Kasumi-1 (cell line): Measurements from ENCODE around the gene CS.
"Not testable (repeated sequence)": the region's sequence is repeated elsewhere in the genome, so short reads cannot be mapped to it uniquely, and the experiment has no call there.

Experiments
- DNase-seq, 2 experiments: peaks; one replicate each; lab custom pipeline; 2025; lab: John Stamatoyannopoulos, UW

CS gene

GRCh38 chr12:56299853-56300643, at the start of gene CS:
Gene CS (minus strand): TSS chr12:56300330. CDS start chr12:56300201, 129 bp downstream.
- peak; percentile 98 for DNase-seq

DNA sequence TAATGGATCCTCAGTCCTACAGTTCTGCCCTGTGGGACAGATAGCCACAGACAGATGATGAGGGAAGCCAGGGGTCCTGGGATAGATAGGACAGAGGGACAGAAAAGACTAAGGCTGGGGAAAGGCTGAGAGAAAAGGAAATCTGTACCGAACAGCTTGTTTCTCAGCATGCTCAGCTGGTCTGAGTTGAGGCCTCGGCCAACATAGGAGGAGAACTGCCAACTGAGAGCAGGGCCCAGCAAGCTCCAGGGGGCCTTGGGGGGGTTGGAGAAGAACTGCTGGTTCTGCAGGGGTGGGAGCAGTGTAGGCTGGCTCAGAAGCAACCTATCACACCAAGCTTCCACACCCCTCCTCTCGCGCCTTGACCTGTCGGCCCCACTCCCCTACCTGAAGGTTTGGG, 48.6 kb upstream of the CS start:
- DNase-seq: no peak

DNA sequence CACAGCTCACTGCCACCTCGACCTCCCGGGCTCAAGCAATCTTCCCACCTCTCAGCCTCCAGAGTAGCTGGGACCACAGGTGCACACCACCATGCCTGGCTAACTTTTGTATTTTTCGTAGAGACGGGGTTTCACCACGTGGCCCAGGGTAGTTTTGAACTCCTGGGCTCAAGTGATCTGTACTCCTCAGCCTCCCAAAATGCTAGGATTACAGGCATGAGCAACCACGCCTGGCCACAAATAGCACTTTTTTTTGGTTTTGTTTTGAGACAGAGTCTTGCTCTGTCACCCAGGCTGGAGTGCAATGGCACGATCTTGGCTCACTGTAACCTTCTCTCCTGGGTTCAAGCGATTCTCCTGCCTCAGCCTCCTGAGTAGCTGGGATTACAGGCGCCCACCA, 47.1 kb upstream of the CS start:
- DNase-seq: not testable (repeated sequence)

DNA sequence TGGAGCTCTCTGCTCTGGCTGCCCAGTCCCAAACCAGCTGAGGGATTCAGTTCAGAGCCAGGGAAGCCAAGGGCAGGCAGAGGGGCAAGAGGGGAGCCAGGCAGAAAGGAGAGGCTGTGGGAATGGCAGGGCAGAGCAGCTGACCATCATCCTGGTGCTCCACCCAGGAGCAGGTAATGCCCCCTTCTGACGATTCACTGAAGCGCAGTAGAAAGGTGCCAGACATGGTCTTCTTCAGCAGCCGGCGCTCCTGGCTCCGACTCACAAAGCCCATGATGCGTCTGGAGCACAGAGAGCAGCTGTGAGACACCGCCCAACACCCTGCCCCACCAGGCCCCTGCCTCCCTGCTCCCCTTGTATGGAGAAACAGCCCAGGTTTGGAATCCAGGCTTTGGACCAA, 46.5 kb upstream of the CS start:
- no peak for DNase-seq

- DNase-seq: not testable (repeated sequence)
Measured at GRCh38 chr12:56342290-56342689, 42.2 kb upstream of the CS start.

DNA sequence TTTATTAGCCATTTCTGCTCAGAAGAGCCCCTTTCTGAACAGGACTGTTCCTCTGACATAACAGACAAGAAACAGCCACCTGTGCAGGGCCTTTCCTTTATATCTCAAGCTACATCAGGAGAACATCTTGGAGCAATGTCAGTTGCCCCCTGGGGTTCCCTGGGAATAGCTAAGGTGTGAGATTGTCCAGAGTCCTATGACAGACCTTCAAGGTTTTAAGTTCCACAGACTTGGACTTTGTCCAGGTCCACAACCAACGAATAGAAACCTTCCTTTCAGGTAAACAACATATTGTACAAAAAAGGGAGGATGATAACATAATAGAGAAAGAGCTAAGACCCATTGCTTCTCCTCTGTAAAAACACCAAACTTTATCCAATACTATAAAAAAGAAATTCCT, 41.5 kb upstream of the CS start:
- DNase-seq: no peak

DNA sequence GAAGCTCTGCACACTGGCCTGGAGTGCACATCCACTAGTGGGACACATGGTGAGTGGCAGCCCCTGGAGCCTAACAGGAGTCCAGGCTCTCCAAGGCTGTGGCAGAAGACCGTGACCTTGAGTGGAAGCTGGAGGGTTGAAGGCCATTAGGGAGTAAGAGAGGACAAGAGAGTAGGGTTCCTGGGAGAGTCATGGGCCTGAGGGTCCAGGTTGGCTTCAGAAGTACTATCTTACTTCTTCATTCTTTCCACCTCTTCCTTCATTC, 39.0 kb upstream of the CS start:
- DNase-seq: no peak

DNA sequence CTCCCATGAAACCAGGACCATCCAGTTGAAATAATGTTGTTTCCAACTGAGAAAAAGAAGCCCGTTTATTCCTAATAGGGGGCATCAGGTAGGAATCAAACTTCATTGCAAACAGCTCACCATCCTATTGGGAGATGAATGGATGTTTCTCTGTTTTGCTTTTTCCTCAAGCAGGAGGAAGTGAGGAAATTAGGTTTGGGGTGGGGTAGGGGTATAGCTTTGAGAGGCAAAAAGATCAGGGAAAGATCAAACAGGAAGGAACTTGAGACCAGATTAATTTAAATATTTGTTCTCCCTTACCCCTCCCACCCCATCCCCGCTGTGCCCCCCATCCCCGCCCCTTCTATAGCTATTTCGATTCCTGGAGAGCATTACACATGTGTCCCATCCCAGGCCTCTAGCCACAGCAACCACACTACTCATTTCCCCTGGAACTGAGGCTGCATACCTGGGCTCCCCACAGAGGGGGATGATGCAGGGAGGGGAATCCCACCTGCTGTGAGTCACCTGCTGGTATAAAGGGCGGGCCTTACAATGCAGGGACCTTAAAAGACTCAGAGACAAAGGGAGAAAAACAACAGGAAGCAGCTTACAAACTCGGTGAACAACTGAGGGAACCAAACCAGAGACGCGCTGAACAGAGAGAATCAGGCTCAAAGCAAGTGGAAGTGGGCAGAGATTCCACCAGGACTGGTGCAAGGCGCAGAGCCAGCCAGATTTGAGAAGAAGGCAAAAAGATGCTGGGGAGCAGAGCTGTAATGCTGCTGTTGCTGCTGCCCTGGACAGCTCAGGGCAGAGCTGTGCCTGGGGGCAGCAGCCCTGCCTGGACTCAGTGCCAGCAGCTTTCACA, 38.4 kb upstream of the CS start, which contains the start of gene IL23A:
Gene IL23A, plus strand, starts transcription at position 577 of the 850 bp plus-strand sequence. Its CDS starts 161 bp downstream, at position 738.
- no peak for DNase-seq

DNA sequence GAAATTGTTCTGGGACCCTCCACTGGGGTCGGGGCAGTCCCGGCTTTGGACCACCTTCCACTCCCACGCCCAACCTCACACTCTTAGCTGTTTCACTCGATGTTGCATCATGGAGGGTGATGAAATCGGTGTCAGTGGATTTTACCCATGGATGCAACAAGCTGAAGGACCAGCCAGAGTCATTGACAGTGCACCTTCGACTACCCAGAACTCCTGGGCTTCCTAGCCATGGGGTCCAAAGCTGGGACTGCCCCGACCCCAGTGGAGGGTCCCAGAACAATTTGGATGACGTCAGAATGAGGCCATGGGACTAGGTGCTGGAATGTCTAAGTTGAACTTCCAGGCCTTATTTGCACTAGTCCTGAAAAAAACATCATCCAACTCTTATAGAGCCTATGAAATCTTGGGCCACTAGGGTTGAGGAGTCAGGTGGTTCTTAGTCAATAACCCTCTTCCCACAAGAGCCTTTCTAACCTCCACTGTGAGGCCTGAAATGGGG, 37.7 kb upstream of the CS start:
- DNase-seq: no peak

DNA sequence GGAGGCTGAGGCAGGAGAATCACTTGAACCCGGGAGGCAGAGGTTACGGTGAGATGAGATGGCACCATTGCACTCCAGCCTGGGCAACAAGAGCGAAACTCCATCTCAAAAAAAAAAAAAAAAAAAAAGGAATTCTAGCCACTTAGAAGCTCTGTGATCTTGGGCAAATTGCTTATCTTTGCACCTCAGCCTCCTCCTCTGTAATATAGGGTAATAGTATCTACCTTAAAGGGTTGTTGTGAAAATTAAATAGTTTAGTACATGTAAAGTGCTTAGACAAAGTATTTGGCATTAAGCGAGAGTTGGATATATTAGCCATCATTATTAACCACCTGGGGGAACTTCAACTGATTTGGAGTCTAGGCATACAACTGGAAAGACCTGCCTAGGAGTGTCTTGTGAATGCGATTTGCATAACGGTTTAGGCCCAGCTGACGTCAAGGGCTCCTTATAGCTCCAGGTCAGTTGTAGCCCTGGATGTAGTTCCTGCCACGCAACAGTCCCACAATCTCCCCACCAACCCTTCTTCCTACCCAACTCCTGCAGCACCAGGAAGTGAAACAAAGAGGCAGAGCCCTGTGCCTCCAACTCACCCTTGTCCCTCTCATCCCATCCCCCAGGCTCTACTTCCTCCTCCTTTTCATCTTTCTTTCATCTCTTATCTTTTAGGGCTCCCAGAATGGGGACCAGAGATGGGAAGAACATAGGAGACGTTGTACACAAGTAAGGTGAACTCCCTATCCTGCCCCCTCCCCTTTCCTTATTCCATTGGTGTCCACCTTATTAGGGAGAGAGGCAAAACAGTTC, 36.4 kb upstream of the CS start:
- no peak for DNase-seq

DNA sequence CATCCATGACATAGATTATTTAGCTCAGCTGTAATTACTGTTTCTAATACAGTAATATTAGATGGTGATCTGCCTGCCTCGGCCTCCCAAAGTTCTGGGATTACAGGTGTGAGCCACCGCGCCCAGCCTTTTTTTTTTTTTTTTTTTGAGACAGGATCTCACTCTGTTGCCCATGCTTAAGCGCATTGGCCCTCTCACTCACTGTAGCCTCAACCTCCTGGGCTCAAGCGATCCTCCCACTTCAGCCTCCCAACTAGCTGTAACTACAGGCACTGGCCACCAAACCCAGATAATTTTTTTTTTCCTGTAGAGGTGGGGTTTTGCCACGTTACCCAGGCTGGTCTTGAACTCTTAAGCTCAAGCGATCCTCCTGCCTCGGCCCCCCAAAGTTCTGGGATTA, 35.4 kb upstream of the CS start:
- not testable (repeated sequence) for DNase-seq

- peak in 1 of 2 experiments; percentile 43 for DNase-seq
Measured at GRCh38 chr12:56334490-56334793, 34.3 kb upstream of the CS start.

DNA sequence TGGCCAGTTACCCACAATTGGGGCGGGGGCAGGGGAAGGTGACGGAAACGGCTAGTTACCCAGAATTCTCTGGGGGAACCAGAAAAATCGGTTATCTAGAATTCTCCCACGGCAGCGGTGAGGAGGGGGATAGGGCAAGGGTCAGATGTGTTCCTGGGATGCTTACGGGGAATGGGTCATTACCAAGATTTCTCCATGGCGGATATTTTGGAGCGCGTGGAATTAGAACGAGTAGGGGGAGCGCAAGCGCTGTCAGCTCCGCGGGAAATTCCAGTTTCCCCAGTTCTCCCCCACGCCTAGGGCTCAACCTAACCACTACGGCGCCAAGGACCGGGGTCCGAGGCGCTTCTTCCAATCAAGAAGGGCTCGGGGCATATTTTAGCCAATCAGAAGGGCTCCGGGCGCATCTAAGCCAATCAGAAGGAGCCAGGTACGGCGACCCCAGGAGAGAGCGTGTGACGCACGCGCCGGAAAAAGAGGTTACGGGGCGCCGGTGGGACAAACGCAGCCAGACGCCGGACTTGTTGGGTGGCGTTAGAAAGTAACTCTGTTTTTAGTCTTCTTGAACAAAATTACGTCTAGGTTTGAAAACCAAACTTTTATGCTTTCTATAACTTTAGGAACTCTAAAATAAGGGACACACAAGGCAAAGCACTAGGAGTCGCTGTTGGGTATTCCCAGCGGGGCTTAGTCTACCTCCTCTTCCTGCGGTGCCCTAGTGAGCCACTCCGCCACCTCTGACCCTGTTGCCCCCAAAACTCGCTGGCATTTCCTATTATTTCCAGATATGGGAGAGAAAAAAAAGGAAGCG, 33.8 kb upstream of the CS start, which contains the start of gene PAN2:
Gene PAN2, minus strand, starts transcription at position 322 of the 811 bp plus-strand sequence. CDS start 906 bp downstream, outside the sequence.
- peak; percentile 98 to 99 for DNase-seq

GRCh38 chr12:56333197-56333678, 33.1 kb upstream of the CS start:
- no peak for DNase-seq

GRCh38 chr12:56332512-56333196, 32.5 kb upstream of the CS start:
- no peak for DNase-seq

GRCh38 chr12:56330936-56331490, 30.9 kb upstream of the CS start:
- DNase-seq: no peak

GRCh38 chr12:56326533-56326932, 26.4 kb upstream of the CS start:
- no peak for DNase-seq

DNA sequence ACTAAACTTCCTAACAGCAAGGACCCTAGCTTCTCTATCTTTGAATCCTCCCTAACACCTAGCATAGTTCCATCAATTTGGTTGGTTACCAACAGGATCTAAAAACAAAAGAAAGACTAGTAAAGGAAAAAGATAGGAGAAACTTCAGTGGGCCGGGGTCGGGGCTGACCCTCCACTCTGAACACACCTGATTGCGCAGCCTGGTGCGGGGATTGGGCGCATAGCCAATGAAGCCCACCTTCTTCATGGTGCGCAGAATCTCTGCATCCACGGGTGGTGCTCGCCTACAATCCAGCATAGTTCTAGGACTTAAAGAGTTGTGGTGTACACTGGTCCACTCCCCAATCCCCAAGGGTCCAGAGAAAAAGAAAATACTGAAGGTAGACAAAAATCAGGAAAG, 26.0 kb upstream of the CS start:
- no peak for DNase-seq

- DNase-seq: no peak
Measured at GRCh38 chr12:56324206-56324605, 24.1 kb upstream of the CS start.

GRCh38 chr12:56321610-56322009, 21.5 kb upstream of the CS start:
- not testable (repeated sequence) for DNase-seq
